Measurements from ENCODE around the gene ARAP1. TPM values are rescaled to one million over a fixed set of nuclear protein-coding genes. Genes with fewer than 3 reads are reported as not detected.
A peak's percentile ranks its signal among the peaks of the same experiment; 100 is the strongest.

The ARAP1 gene
- total RNA-seq, 1 donor from 2014 or later, result 17.6 TPM

GRCh38 chr11:72751116-72752087, 806 bp downstream of the ARAP1 start:
- no peaks in the 10 kb centered on the region for H3K9me3 Mint-ChIP-seq
- no peak for DNase-seq (ENCODE audit: low spot score)
- peak overlapping the region; percentile 94 for H3K4me2 ChIP-seq
- H3K27ac ChIP-seq, result no peak overlapping the region
- peaks cover 18% of the 10 kb centered on the region for H3K4me1 ChIP-seq
- peaks cover 19% of the 10 kb centered on the region for H3K4me1 Mint-ChIP-seq
- peaks cover 4% of the 10 kb centered on the region for H3K36me3 Mint-ChIP-seq
- H3K4me3 ChIP-seq, result peak overlapping the region; percentile 66
- H3K27me3 Mint-ChIP-seq (ENCODE audit: insufficient read depth, low read depth), result peaks cover 8% of the 10 kb centered on the region
- H3K36me3 ChIP-seq, result no peaks in the 10 kb centered on the region
- H3K4me3 Mint-ChIP-seq, result peak overlapping the region; percentile 81
- H3K9me3 ChIP-seq (ENCODE audit: low read depth), result no peaks in the 10 kb centered on the region
- H2AFZ ChIP-seq (replicated peaks), result peak overlapping the region; percentile 88
- H3K27me3 ChIP-seq, result no peaks in the 10 kb centered on the region
- H3K9ac ChIP-seq, result peak overlapping the region; percentile 17
- H3K79me2 ChIP-seq (ENCODE audit: low read depth), result peaks cover 18% of the 10 kb centered on the region
- no peak overlapping the region for H3K27ac Mint-ChIP-seq
- peaks cover 8% of the 10 kb centered on the region for H4K20me1 ChIP-seq (ENCODE audit: low read depth)
- H3F3A ChIP-seq (ENCODE audit: low read depth), result no peaks in the 10 kb centered on the region
- no peak for TF ChIP-seq EZH2 (IDR thresholded peaks at IDR 0.05)
- TF ChIP-seq EZH2phosphoT487 (IDR thresholded peaks at IDR 0.05), result no peak
- TF ChIP-seq CTCF (IDR thresholded peaks at IDR 0.05), result no peak

GRCh38 chr11:72750556-72751115, 1.6 kb downstream of the ARAP1 start:
- no peak overlapping the region for H3K9ac ChIP-seq
- H2AFZ ChIP-seq (replicated peaks), result no peak overlapping the region
- no peaks in the 10 kb centered on the region for H3K36me3 ChIP-seq
- Mint-ChIP-seq H3K9me3 (no peaks in the 10 kb centered on the region), H3K36me3 (peaks cover 2% of the 10 kb centered on the region), H3K4me3 (peak overlapping the region; percentile 81), H3K4me1 (peaks cover 19% of the 10 kb centered on the region), H3K27ac (no peak overlapping the region), H3K27me3 (ENCODE audit: insufficient read depth, low read depth) (peaks cover 2% of the 10 kb centered on the region)
- no peaks in the 10 kb centered on the region for H3K9me3 ChIP-seq (ENCODE audit: low read depth)
- peaks cover 8% of the 10 kb centered on the region for H4K20me1 ChIP-seq (ENCODE audit: low read depth)
- H3K4me1 ChIP-seq, result peaks cover 18% of the 10 kb centered on the region
- H3K27me3 ChIP-seq, result no peaks in the 10 kb centered on the region
- no peak overlapping the region for H3K27ac ChIP-seq
- H3K4me2 ChIP-seq, result peak overlapping the region; percentile 94
- no peaks in the 10 kb centered on the region for H3F3A ChIP-seq (ENCODE audit: low read depth)
- H3K4me3 ChIP-seq, result no peak overlapping the region
- peaks cover 18% of the 10 kb centered on the region for H3K79me2 ChIP-seq (ENCODE audit: low read depth)
- TF ChIP-seq EZH2 (IDR thresholded peaks at IDR 0.05) (no peak), CTCF (IDR thresholded peaks at IDR 0.05) (no peak), EZH2phosphoT487 (IDR thresholded peaks at IDR 0.05) (no peak)
- DNase-seq (ENCODE audit: low spot score), result no peak

GRCh38 chr11:72750086-72750485, 2.1 kb downstream of the ARAP1 start:
- Mint-ChIP-seq H3K27ac (no peak overlapping the region), H3K4me3 (no peak overlapping the region), H3K4me1 (peaks cover 19% of the 10 kb centered on the region), H3K36me3 (peaks cover 2% of the 10 kb centered on the region), H3K27me3 (ENCODE audit: insufficient read depth, low read depth) (peaks cover 2% of the 10 kb centered on the region), H3K9me3 (no peaks in the 10 kb centered on the region)
- no peak for TF ChIP-seq EZH2phosphoT487 (IDR thresholded peaks at IDR 0.05)
- TF ChIP-seq CTCF (IDR thresholded peaks at IDR 0.05), result no peak
- peaks cover 8% of the 10 kb centered on the region for H4K20me1 ChIP-seq (ENCODE audit: low read depth)
- H3K79me2 ChIP-seq (ENCODE audit: low read depth), result peaks cover 18% of the 10 kb centered on the region
- H3K4me3 ChIP-seq, result no peak overlapping the region
- H2AFZ ChIP-seq (replicated peaks), result no peak overlapping the region
- no peaks in the 10 kb centered on the region for H3K9me3 ChIP-seq (ENCODE audit: low read depth)
- no peaks in the 10 kb centered on the region for H3K27me3 ChIP-seq
- no peak for DNase-seq (ENCODE audit: low spot score)
- H3K4me2 ChIP-seq, result no peak overlapping the region
- no peak overlapping the region for H3K9ac ChIP-seq
- peaks cover 18% of the 10 kb centered on the region for H3K4me1 ChIP-seq
- H3K27ac ChIP-seq, result no peak overlapping the region
- no peaks in the 10 kb centered on the region for H3K36me3 ChIP-seq
- H3F3A ChIP-seq (ENCODE audit: low read depth), result no peaks in the 10 kb centered on the region
